ENCODE measurements around the gene DAPK1.

DNA sequence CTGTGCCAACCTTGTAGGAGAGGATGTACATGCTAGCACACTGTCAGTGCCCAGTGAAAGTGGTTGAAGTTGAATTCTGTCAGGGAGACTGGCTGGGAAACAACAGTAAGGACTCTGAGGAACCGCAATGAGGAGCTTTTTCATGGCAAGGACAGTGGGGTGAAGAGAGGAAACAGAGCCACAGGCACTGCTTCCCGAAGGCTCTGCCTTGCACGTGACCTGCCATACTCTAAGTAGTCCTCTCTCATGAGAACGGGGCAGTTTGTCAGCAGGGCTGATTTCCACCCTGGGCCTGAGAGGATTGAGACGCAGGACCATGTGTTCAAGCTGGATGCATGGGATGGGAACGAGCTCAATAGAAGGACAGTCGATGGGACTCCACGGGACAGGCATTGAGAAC is 121.7 kb downstream of the DAPK1 start:
- TF ChIP-seq, protein P1, sequence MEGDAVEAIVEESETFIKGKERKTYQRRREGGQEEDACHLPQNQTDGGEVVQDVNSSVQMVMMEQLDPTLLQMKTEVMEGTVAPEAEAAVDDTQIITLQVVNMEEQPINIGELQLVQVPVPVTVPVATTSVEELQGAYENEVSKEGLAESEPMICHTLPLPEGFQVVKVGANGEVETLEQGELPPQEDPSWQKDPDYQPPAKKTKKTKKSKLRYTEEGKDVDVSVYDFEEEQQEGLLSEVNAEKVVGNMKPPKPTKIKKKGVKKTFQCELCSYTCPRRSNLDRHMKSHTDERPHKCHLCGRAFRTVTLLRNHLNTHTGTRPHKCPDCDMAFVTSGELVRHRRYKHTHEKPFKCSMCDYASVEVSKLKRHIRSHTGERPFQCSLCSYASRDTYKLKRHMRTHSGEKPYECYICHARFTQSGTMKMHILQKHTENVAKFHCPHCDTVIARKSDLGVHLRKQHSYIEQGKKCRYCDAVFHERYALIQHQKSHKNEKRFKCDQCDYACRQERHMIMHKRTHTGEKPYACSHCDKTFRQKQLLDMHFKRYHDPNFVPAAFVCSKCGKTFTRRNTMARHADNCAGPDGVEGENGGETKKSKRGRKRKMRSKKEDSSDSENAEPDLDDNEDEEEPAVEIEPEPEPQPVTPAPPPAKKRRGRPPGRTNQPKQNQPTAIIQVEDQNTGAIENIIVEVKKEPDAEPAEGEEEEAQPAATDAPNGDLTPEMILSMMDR (IDR thresholded peaks at IDR 0.05) = no peak
- TF ChIP-seq RFX5 (IDR thresholded peaks at IDR 0.05) (no peak), SREBF2 (IDR thresholded peaks at IDR 0.05) (no peak), POLR2A (IDR thresholded peaks at IDR 0.05; ENCODE audit: low read length) (no peak), KDM5A (IDR thresholded peaks at IDR 0.05) (no peak), EP300 (IDR thresholded peaks at IDR 0.05) (no peak), JUNB (IDR thresholded peaks at IDR 0.05) (no peak), NFE2L2 (conservative IDR thresholded peaks at IDR 0.05; ENCODE audit: low read length) (no peak), ESRRA (IDR thresholded peaks at IDR 0.05; ENCODE audit: borderline replicate concordance, low read length) (no peak), RAD21 (conservative IDR thresholded peaks at IDR 0.05 in 1 of 2, IDR thresholded peaks at IDR 0.05 in 1 of 2) (no peak), FOSL2 (IDR thresholded peaks at IDR 0.05) (no peak), FOSL2 (CRISPR knock-in tag; IDR thresholded peaks at IDR 0.05) (no peak)
- TF ChIP-seq, protein P2, sequence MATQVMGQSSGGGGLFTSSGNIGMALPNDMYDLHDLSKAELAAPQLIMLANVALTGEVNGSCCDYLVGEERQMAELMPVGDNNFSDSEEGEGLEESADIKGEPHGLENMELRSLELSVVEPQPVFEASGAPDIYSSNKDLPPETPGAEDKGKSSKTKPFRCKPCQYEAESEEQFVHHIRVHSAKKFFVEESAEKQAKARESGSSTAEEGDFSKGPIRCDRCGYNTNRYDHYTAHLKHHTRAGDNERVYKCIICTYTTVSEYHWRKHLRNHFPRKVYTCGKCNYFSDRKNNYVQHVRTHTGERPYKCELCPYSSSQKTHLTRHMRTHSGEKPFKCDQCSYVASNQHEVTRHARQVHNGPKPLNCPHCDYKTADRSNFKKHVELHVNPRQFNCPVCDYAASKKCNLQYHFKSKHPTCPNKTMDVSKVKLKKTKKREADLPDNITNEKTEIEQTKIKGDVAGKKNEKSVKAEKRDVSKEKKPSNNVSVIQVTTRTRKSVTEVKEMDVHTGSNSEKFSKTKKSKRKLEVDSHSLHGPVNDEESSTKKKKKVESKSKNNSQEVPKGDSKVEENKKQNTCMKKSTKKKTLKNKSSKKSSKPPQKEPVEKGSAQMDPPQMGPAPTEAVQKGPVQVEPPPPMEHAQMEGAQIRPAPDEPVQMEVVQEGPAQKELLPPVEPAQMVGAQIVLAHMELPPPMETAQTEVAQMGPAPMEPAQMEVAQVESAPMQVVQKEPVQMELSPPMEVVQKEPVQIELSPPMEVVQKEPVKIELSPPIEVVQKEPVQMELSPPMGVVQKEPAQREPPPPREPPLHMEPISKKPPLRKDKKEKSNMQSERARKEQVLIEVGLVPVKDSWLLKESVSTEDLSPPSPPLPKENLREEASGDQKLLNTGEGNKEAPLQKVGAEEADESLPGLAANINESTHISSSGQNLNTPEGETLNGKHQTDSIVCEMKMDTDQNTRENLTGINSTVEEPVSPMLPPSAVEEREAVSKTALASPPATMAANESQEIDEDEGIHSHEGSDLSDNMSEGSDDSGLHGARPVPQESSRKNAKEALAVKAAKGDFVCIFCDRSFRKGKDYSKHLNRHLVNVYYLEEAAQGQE (IDR thresholded peaks at IDR 0.05) = no peak
- TF ChIP-seq, protein P3, sequence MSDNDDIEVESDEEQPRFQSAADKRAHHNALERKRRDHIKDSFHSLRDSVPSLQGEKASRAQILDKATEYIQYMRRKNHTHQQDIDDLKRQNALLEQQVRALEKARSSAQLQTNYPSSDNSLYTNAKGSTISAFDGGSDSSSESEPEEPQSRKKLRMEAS (IDR thresholded peaks at IDR 0.05) = no peak

Data from A549 (cell line).